GM23338 (cell line): ENCODE results near the gene SEMA4D. TPM values are rescaled to one million over a fixed set of nuclear protein-coding genes. Genes with fewer than 3 reads are reported as not detected.

Source experiments
- ATAC-seq: fragments of 200-7000 bp; cut with Tn5 transposase; 3 replicates; pipeline ENCODE4 v1.9.1; 2020
- DNase-seq: peaks from one replicate; pipeline ENCODE4 v3.0.0-alpha.2; 2015; ENCODE audit warnings: low spot score
- H2AFZ ChIP-seq: fragments of 200-600 bp; sonication (generic); 2 replicates; pipeline ENCODE4 v1.8.0; 2016; ENCODE audit warnings: antibody characterized with exemption, mild to moderate bottlenecking, moderate library complexity
- H3F3A ChIP-seq: fragments of 200-600 bp; sonication (generic); replicated peaks from 2 replicates; pipeline ENCODE4 v1.8.0; 2017; ENCODE audit warnings: antibody characterized with exemption, mixed run types, low read depth
- H3K27ac ChIP-seq: fragments of 200-600 bp; sonication (generic); 2 replicates; pipeline ENCODE4 v1.6.1; 2016; ENCODE audit warnings: low read depth
- H3K27me3 ChIP-seq: fragments of 200-600 bp; sonication (generic); 2 replicates; pipeline ENCODE4 v1.8.0; 2016; ENCODE audit warnings: mild to moderate bottlenecking, mixed run types, moderate library complexity; ENCODE audit not compliant: insufficient read depth
- H3K36me3 ChIP-seq: fragments of 200-600 bp; sonication (generic); 2 replicates; pipeline ENCODE4 v1.8.0; 2016; ENCODE audit warnings: mild to moderate bottlenecking; ENCODE audit not compliant: insufficient read depth
- H3K4me1 ChIP-seq: fragments of 200-600 bp; sonication (generic); 2 replicates; pipeline ENCODE4 v1.8.0; 2016; ENCODE audit warnings: mild to moderate bottlenecking, moderate library complexity; ENCODE audit not compliant: insufficient read depth
- H3K4me2 ChIP-seq: fragments of 200-600 bp; sonication (generic); 2 replicates; pipeline ENCODE4 v1.7.1; 2017; ENCODE audit warnings: mixed run types
- H3K4me3 ChIP-seq: fragments of 200-600 bp; sonication (generic); 2 replicates; pipeline ENCODE4 v1.6.1; 2016; ENCODE audit warnings: mixed run types
- H3K79me2 ChIP-seq: fragments of 200-600 bp; sonication (generic); replicated peaks from 2 replicates; pipeline ENCODE4 v1.8.0; 2017; ENCODE audit warnings: mild to moderate bottlenecking; ENCODE audit not compliant: insufficient read depth
- H3K9me2 ChIP-seq: fragments of 200-600 bp; sonication (generic); 2 replicates; pipeline ENCODE4 v1.8.0; 2017; ENCODE audit not compliant: insufficient read depth
- H4K20me1 ChIP-seq: fragments of 200-600 bp; sonication (generic); replicated peaks from 2 replicates; pipeline ENCODE4 v1.8.0; 2017; ENCODE audit warnings: mild to moderate bottlenecking; ENCODE audit not compliant: insufficient read depth
- H3K27ac Mint-ChIP-seq: 2 replicates; pipeline ENCODE4 v1.8.0; 2020; ENCODE audit warnings: inconsistent platforms, mild to moderate bottlenecking, moderate library complexity, mixed read lengths
- H3K27me3 Mint-ChIP-seq: 3 replicates; pipeline ENCODE4 v1.8.0; 2022; ENCODE audit warnings: low read depth, mild to moderate bottlenecking, moderate library complexity, mixed read lengths, inconsistent platforms; ENCODE audit not compliant: insufficient read depth, poor library complexity
- H3K36me3 Mint-ChIP-seq: 3 replicates; pipeline ENCODE4 v1.8.0; 2021; ENCODE audit warnings: low read depth, mild to moderate bottlenecking, inconsistent platforms, moderate library complexity, mixed read lengths
- H3K4me1 Mint-ChIP-seq: 3 replicates; pipeline ENCODE4 v1.8.0; 2020; ENCODE audit warnings: mild to moderate bottlenecking, inconsistent platforms, mixed read lengths
- H3K4me3 Mint-ChIP-seq: 3 replicates; pipeline ENCODE4 v1.8.0; 2021; ENCODE audit warnings: moderate library complexity, mild to moderate bottlenecking, inconsistent platforms, mixed read lengths
- H3K9me3 Mint-ChIP-seq: 3 replicates; pipeline ENCODE4 v1.8.0; 2020; ENCODE audit warnings: moderate library complexity, mild to moderate bottlenecking, inconsistent platforms, mixed read lengths
- CTCF ChIP-seq, 2 experiments: fragments of 200-600 bp in 1 of 2; sonication (generic) in 1 of 2; conservative IDR thresholded peaks; 2 replicates each; pipeline versions ENCODE4 v1.5.1 to v1.6.1; 2016 to 2017; ENCODE audit warnings: antibody characterized with exemption in 2 of 2, low read depth in 2 of 2, mild to moderate bottlenecking in 2 of 2, moderate library complexity in 1 of 2
- ETS1 ChIP-seq: IDR thresholded peaks from 2 replicates; pipeline ENCODE4 v1.6.1; 2016; ENCODE audit warnings: antibody characterized with exemption
- EZH2phosphoT487 ChIP-seq: fragments of 200-600 bp; sonication (generic); IDR thresholded peaks from one replicate; pipeline ENCODE4 v1.8.1; 2018; ENCODE audit warnings: antibody characterized with exemption; ENCODE audit not compliant: unreplicated experiment
- JUNB ChIP-seq: IDR thresholded peaks from one replicate; pipeline ENCODE4 v1.6.1; 2016; ENCODE audit warnings: antibody characterized with exemption; ENCODE audit not compliant: unreplicated experiment
- POLR2AphosphoS5 ChIP-seq: IDR thresholded peaks from 2 replicates; pipeline ENCODE4 v1.6.1; 2016; ENCODE audit warnings: antibody characterized with exemption, low read depth
- STAT1 ChIP-seq: IDR thresholded peaks from one replicate; pipeline ENCODE4 v1.6.1; 2016; ENCODE audit warnings: antibody characterized with exemption; ENCODE audit not compliant: unreplicated experiment
- ZNF114 ChIP-seq: fragments of 250-450 bp; sonication (Bioruptor Pico); IDR thresholded peaks from 2 replicates; pipeline ENCODE4 v1.5.0; 2020; ENCODE audit warnings: mild to moderate bottlenecking, moderate library complexity
- ZNF331 ChIP-seq: fragments of 250-450 bp; sonication (Bioruptor Pico); IDR thresholded peaks from 2 replicates; pipeline ENCODE4 v1.5.0; 2020; ENCODE audit warnings: low read depth, mild to moderate bottlenecking, moderate library complexity
- polyA plus RNA-seq: library from polyadenylated mRNA; unstranded; fragments of >200 nt; fragmentation: Nextera tagmentation; extraction: Ambion mirVana; gene quantifications from 2 replicates; pipeline ENCODE4 v1.2.1, GENCODE V29; 2016
- total RNA-seq: library from RNA; depleted of rRNA; stranded (reverse); fragments of >200 nt; shearing (Covaris generic); gene quantifications from 2 replicates; pipeline ENCODE4 v1.2.3, GENCODE V29; 2014

Gene SEMA4D
- total and polyA plus RNA-seq, 2 experiments from 2014 or later: 19.3 to 63.0 TPM

- no peak overlapping the region for H3K27ac ChIP-seq
- peaks cover 10% of the 10 kb centered on the region for H3K27me3 Mint-ChIP-seq
- H3K9me3 Mint-ChIP-seq: no peaks in the 10 kb centered on the region; the same call in 2 of the 3 replicates
- H3K4me3 Mint-ChIP-seq: no peak overlapping the region
- no peaks in the 10 kb centered on the region; the same call in 2 of the 3 replicates for H3K4me1 Mint-ChIP-seq
- no peaks in the 10 kb centered on the region for H3K79me2 ChIP-seq
- peaks cover 9% of the 10 kb centered on the region; the same call in 1 of the 2 replicates for H3K36me3 ChIP-seq
- H3K4me1 ChIP-seq: peaks cover 3% of the 10 kb centered on the region; the same call in 1 of the 2 replicates
- H2AFZ ChIP-seq: no peak overlapping the region
- H3K4me2 ChIP-seq: no peak overlapping the region
- no peaks in the 10 kb centered on the region for H3F3A ChIP-seq
- H3K27ac Mint-ChIP-seq: no peak overlapping the region
- H3K9me2 ChIP-seq: no peaks in the 10 kb centered on the region
- TF ChIP-seq JUNB: no peak
- DNase-seq: no peak
- H4K20me1 ChIP-seq: no peaks in the 10 kb centered on the region
- H3K36me3 Mint-ChIP-seq: peaks cover 51% of the 10 kb centered on the region
- H3K27me3 ChIP-seq: no peaks in the 10 kb centered on the region
- ATAC-seq: no peak
- no peak overlapping the region for H3K4me3 ChIP-seq
Observed at GRCh38 chr9:89378541-89378940, 119.4 kb downstream of the SEMA4D start.

GRCh38 chr9:89377411-89377810 is 120.5 kb downstream of the SEMA4D start:
- H3K4me2 ChIP-seq: no peak overlapping the region
- no peaks in the 10 kb centered on the region; the same call in 2 of the 3 replicates for H3K9me3 Mint-ChIP-seq
- no peaks in the 10 kb centered on the region for H4K20me1 ChIP-seq

More at GRCh38 chr9:89377411-89377810, 120.5 kb downstream of the SEMA4D start:
- Histone ChIP-seq H3K27ac (no peak overlapping the region), H3K36me3 (peaks cover 9% of the 10 kb centered on the region; the same call in 1 of the 2 replicates), H3K27me3 (no peaks in the 10 kb centered on the region), H2AFZ (no peak overlapping the region), H3K4me3 (no peak overlapping the region), H3K79me2 (no peaks in the 10 kb centered on the region), H3K9me2 (no peaks in the 10 kb centered on the region), H3F3A (no peaks in the 10 kb centered on the region), H3K4me1 (peaks cover 3% of the 10 kb centered on the region; the same call in 1 of the 2 replicates)
- TF ChIP-seq ETS1 (no peak), EZH2phosphoT487 (no peak), ZNF114 (no peak), POLR2AphosphoS5 (no peak), CTCF (conservative IDR thresholded peaks at IDR 0.05; ENCODE audit: low read depth in 2 of 2) (no peak), STAT1 (no peak), ZNF331 (CRISPR knock-in tag) (no peak)
- H3K27ac Mint-ChIP-seq: 0 out of 2 replicates have a peak overlapping the region, but pooled peaks have one; percentile 45
- DNase-seq (no peak), ATAC-seq (no peak)
- no peak overlapping the region for H3K4me3 Mint-ChIP-seq
- peaks cover 7% of the 10 kb centered on the region for H3K27me3 Mint-ChIP-seq
- H3K4me1 Mint-ChIP-seq: no peaks in the 10 kb centered on the region; the same call in 2 of the 3 replicates
- H3K36me3 Mint-ChIP-seq: peaks cover 46% of the 10 kb centered on the region
